Left renal pelvis (tissue), 4 donors: Measurements from ENCODE around the gene DMBT1. TPM values are rescaled to one million over a fixed set of nuclear protein-coding genes. Genes with fewer than 3 reads are reported as not detected.

Experiments
- DNase-seq, 4 donors: peaks; one replicate each; pipeline ENCODE4 v3.0.0-alpha.2; 2013; ENCODE audit warnings: low read depth in 4 of 4, low spot score in 3 of 4
- polyA plus RNA-seq, 4 donors: library from polyadenylated mRNA; unstranded; fragments of 120-200 nt; gene quantifications; one replicate each; pipeline ENCODE4 v1.2.1, GENCODE V29; 2013; ENCODE audit not compliant: insufficient read length in 4 of 4

DMBT1 gene
- polyA plus RNA-seq, 4 donors = 0.05 to 0.11 (median 0.07) TPM; not detected in 1

- no peak for DNase-seq
These were observed 103.9 kb downstream of the DMBT1 start for GRCh38 chr10:122664501-122664900.

- DNase-seq = peak in 2 of 4 donors; percentile 8 to 12
These were observed 104.8 kb downstream of the DMBT1 start for GRCh38 chr10:122665329-122665860.

GRCh38 chr10:122665946-122666345 is 105.4 kb downstream of the DMBT1 start:
- DNase-seq = no peak

- DNase-seq = no peak
These were observed 108.5 kb downstream of the DMBT1 start for GRCh38 chr10:122669045-122669444.

GRCh38 chr10:122669842-122670241 is 109.3 kb downstream of the DMBT1 start:
- no peak for DNase-seq

GRCh38 chr10:122671355-122671754 is 110.8 kb downstream of the DMBT1 start:
- DNase-seq = no peak

GRCh38 chr10:122672655-122673054 is 112.1 kb downstream of the DMBT1 start:
- no peak for DNase-seq

GRCh38 chr10:122673269-122673668 is 112.7 kb downstream of the DMBT1 start:
- no peak for DNase-seq

GRCh38 chr10:122673731-122674130 is 113.2 kb downstream of the DMBT1 start:
- DNase-seq = no peak

- no peak for DNase-seq
These were observed 114.2 kb downstream of the DMBT1 start for GRCh38 chr10:122674781-122675180.

- DNase-seq = no peak
These were observed 114.7 kb downstream of the DMBT1 start for GRCh38 chr10:122675278-122675677.

- no peak for DNase-seq
These were observed 117.7 kb downstream of the DMBT1 start for GRCh38 chr10:122678266-122678665.

- DNase-seq = no peak
These were observed 122.0 kb downstream of the DMBT1 start for GRCh38 chr10:122682522-122682921.

GRCh38 chr10:122688293-122688989 is 127.9 kb downstream of the DMBT1 start:
- peak in 3 of 4 donors; percentile 8 to 20 (median 17) for DNase-seq

GRCh38 chr10:122689146-122689820 is 128.7 kb downstream of the DMBT1 start:
- DNase-seq = no peak

- no peak for DNase-seq
These were observed 132.2 kb downstream of the DMBT1 start for GRCh38 chr10:122692744-122693143.

Other genes starting within 250 kb of the DMBT1 start
- gene PLEKHA1, start 186.0 kb upstream of the DMBT1 start, polyA plus RNA-seq = 100 to 1,000 TPM in 1 of 4 donors, 10 to 100 TPM in 3; 37.4 to 102 (median 96.2) TPM
- gene ARMS2, start 106.1 kb upstream of the DMBT1 start, polyA plus RNA-seq = under 1 TPM in 2 of 4 donors, not detected in 2; 0.22 to 0.34 TPM
- 100 to 1,000 TPM; 150 to 199 (median 179) TPM for gene HTRA1, start 99.2 kb upstream of the DMBT1 start, polyA plus RNA-seq
- not detected for gene C10orf120, start 139.1 kb downstream of the DMBT1 start, polyA plus RNA-seq